Measurements from ENCODE around the gene HLA-C. TPM values are rescaled to one million over a fixed set of nuclear protein-coding genes. Genes with fewer than 3 reads are reported as not detected.
"Not testable (repeated sequence)": the region's sequence is repeated elsewhere in the genome, so short reads cannot be mapped to it uniquely, and the experiment has no call there.

Gene HLA-C

GRCh38 chr6:31246051-31246521, 25.8 kb downstream of the HLA-C start:
- Histone ChIP-seq H3K4me3 (ENCODE audit: low read length) (no peak overlapping the region), H3K27me3 (ENCODE audit: control insufficient read depth, insufficient read depth, low read length) (peaks cover 55% of the 10 kb centered on the region), H3K4me1 (ENCODE audit: control insufficient read depth, insufficient read depth, low read length) (peaks cover 7% of the 10 kb centered on the region), H3K36me3 (ENCODE audit: insufficient read depth, low read length) (no peaks in the 10 kb centered on the region), H3K9ac (ENCODE audit: low read depth, low read length) (no peak overlapping the region), H3K9me3 (replicated peaks; ENCODE audit: low read length) (peaks cover 4% of the 10 kb centered on the region), H3K4me2 (ENCODE audit: low read length) (no peak overlapping the region)

- peaks cover 7% of the 10 kb centered on the region for H3K4me1 ChIP-seq (ENCODE audit: control insufficient read depth, insufficient read depth, low read length)
- H3K36me3 ChIP-seq (ENCODE audit: insufficient read depth, low read length), result no peaks in the 10 kb centered on the region
- peaks cover 4% of the 10 kb centered on the region for H3K9me3 ChIP-seq (replicated peaks; ENCODE audit: low read length)
- H3K4me3 ChIP-seq (ENCODE audit: low read length), result no peak overlapping the region
- no peak overlapping the region for H3K4me2 ChIP-seq (ENCODE audit: low read length)
- H3K9ac ChIP-seq (ENCODE audit: low read depth, low read length), result no peak overlapping the region
- peaks cover 55% of the 10 kb centered on the region for H3K27me3 ChIP-seq (ENCODE audit: control insufficient read depth, insufficient read depth, low read length)
Observed at GRCh38 chr6:31243508-31243907, 28.4 kb downstream of the HLA-C start.

GRCh38 chr6:31239854-31240253, 32.0 kb downstream of the HLA-C start:
- no peaks in the 10 kb centered on the region for H3K4me1 ChIP-seq (ENCODE audit: control insufficient read depth, insufficient read depth, low read length)
- H3K9ac ChIP-seq (ENCODE audit: low read depth, low read length), result no peak overlapping the region
- H3K4me3 ChIP-seq (ENCODE audit: low read length), result no peak overlapping the region
- H3K4me2 ChIP-seq (ENCODE audit: low read length), result no peak overlapping the region
- peaks cover 47% of the 10 kb centered on the region for H3K27me3 ChIP-seq (ENCODE audit: control insufficient read depth, insufficient read depth, low read length)
- H3K36me3 ChIP-seq (ENCODE audit: insufficient read depth, low read length), result no peaks in the 10 kb centered on the region
- H3K9me3 ChIP-seq (replicated peaks; ENCODE audit: low read length), result no peaks in the 10 kb centered on the region

GRCh38 chr6:31234101-31234500, 37.8 kb downstream of the HLA-C start:
- H3K9ac ChIP-seq (ENCODE audit: low read depth, low read length); H3K4me3 ChIP-seq (ENCODE audit: low read length); H3K9me3 ChIP-seq (replicated peaks; ENCODE audit: low read length); H3K4me2 ChIP-seq (ENCODE audit: low read length); H3K4me1 ChIP-seq (ENCODE audit: control insufficient read depth, insufficient read depth, low read length); H3K36me3 ChIP-seq (ENCODE audit: insufficient read depth, low read length): not testable (repeated sequence)
- peaks cover 59% of the 10 kb centered on the region for H3K27me3 ChIP-seq (ENCODE audit: control insufficient read depth, insufficient read depth, low read length)

GRCh38 chr6:31228476-31228875, 43.4 kb downstream of the HLA-C start:
- no peak overlapping the region for H3K4me3 ChIP-seq (ENCODE audit: low read length)
- H3K27me3 ChIP-seq (ENCODE audit: control insufficient read depth, insufficient read depth, low read length), result peaks cover 51% of the 10 kb centered on the region
- no peak overlapping the region for H3K9ac ChIP-seq (ENCODE audit: low read depth, low read length)
- no peaks in the 10 kb centered on the region for H3K9me3 ChIP-seq (replicated peaks; ENCODE audit: low read length)
- H3K4me1 ChIP-seq (ENCODE audit: control insufficient read depth, insufficient read depth, low read length), result no peaks in the 10 kb centered on the region
- H3K4me2 ChIP-seq (ENCODE audit: low read length), result no peak overlapping the region
- no peaks in the 10 kb centered on the region for H3K36me3 ChIP-seq (ENCODE audit: insufficient read depth, low read length)

- Histone ChIP-seq H3K4me3 (ENCODE audit: low read length) (no peak overlapping the region), H3K36me3 (ENCODE audit: insufficient read depth, low read length) (no peaks in the 10 kb centered on the region), H3K27me3 (ENCODE audit: control insufficient read depth, insufficient read depth, low read length) (peaks cover 52% of the 10 kb centered on the region), H3K9me3 (replicated peaks; ENCODE audit: low read length) (no peaks in the 10 kb centered on the region), H3K4me2 (ENCODE audit: low read length) (no peak overlapping the region), H3K4me1 (ENCODE audit: control insufficient read depth, insufficient read depth, low read length) (no peaks in the 10 kb centered on the region), H3K9ac (ENCODE audit: low read depth, low read length) (no peak overlapping the region)
Observed at GRCh38 chr6:31227143-31227542, 44.7 kb downstream of the HLA-C start.

GRCh38 chr6:31225735-31226134, 46.2 kb downstream of the HLA-C start:
- H3K9ac ChIP-seq (ENCODE audit: low read depth, low read length), result no peak overlapping the region
- H3K4me3 ChIP-seq (ENCODE audit: low read length), result no peak overlapping the region
- H3K27me3 ChIP-seq (ENCODE audit: control insufficient read depth, insufficient read depth, low read length), result peaks cover 43% of the 10 kb centered on the region
- H3K4me1 ChIP-seq (ENCODE audit: control insufficient read depth, insufficient read depth, low read length), result no peaks in the 10 kb centered on the region
- no peak overlapping the region for H3K4me2 ChIP-seq (ENCODE audit: low read length)
- no peaks in the 10 kb centered on the region for H3K9me3 ChIP-seq (replicated peaks; ENCODE audit: low read length)
- H3K36me3 ChIP-seq (ENCODE audit: insufficient read depth, low read length), result no peaks in the 10 kb centered on the region

GRCh38 chr6:31222496-31222895, 49.4 kb downstream of the HLA-C start:
- H3K36me3 ChIP-seq (ENCODE audit: insufficient read depth, low read length), result no peaks in the 10 kb centered on the region
- H3K4me1 ChIP-seq (ENCODE audit: control insufficient read depth, insufficient read depth, low read length), result no peaks in the 10 kb centered on the region
- no peaks in the 10 kb centered on the region for H3K9me3 ChIP-seq (replicated peaks; ENCODE audit: low read length)
- no peak overlapping the region for H3K4me2 ChIP-seq (ENCODE audit: low read length)
- no peak overlapping the region for H3K4me3 ChIP-seq (ENCODE audit: low read length)
- H3K27me3 ChIP-seq (ENCODE audit: control insufficient read depth, insufficient read depth, low read length), result peaks cover 39% of the 10 kb centered on the region
- no peak overlapping the region for H3K9ac ChIP-seq (ENCODE audit: low read depth, low read length)

Small RNAs within 50 kb of the gene (small RNA-seq; reads per million reads assigned to genes)
- gene AL662844.1, result not detected

All from skeletal muscle satellite cell (primary cell).